GM10847 (cell line): Measurements from ENCODE around the gene DLX3.

ENCODE experiments used
- POLR2A ChIP-seq: IDR thresholded peaks from 2 replicates; pipeline ENCODE4 v1.6.1; 2011; ENCODE audit not compliant: insufficient read length; ENCODE audit errors: extremely low read depth

DLX3 gene

GRCh38 chr17:49973271-49973615, 21.8 kb downstream of the DLX3 start:
- TF ChIP-seq POLR2A: no peak

GRCh38 chr17:49972486-49973270, 22.3 kb downstream of the DLX3 start:
- TF ChIP-seq POLR2A: no peak

GRCh38 chr17:49971848-49972485, 23.1 kb downstream of the DLX3 start:
- no peak for TF ChIP-seq POLR2A

GRCh38 chr17:49971199-49971847, 23.7 kb downstream of the DLX3 start:
- no peak for TF ChIP-seq POLR2A

- TF ChIP-seq POLR2A: no peak
Measured at GRCh38 chr17:49970498-49970897, 24.5 kb downstream of the DLX3 start.

GRCh38 chr17:49969795-49970389, 25.1 kb downstream of the DLX3 start:
- no peak for TF ChIP-seq POLR2A

GRCh38 chr17:49969134-49969759, 25.8 kb downstream of the DLX3 start, which contains the start of gene DLX4:
Gene DLX4, plus strand, starts transcription at chr17:49969190. Its CDS starts 279 bp downstream, at chr17:49969469.
- no peak for TF ChIP-seq POLR2A

GRCh38 chr17:49968405-49969133, 26.5 kb downstream of the DLX3 start:
- no peak for TF ChIP-seq POLR2A

- TF ChIP-seq POLR2A: no peak
Measured at GRCh38 chr17:49967621-49968404, 27.2 kb downstream of the DLX3 start.

- no peak for TF ChIP-seq POLR2A
Measured at GRCh38 chr17:49967205-49967604, 27.8 kb downstream of the DLX3 start.

GRCh38 chr17:49966767-49967166, 28.3 kb downstream of the DLX3 start:
- no peak for TF ChIP-seq POLR2A

GRCh38 chr17:49965524-49965909, 29.5 kb downstream of the DLX3 start:
- no peak for TF ChIP-seq POLR2A

- no peak for TF ChIP-seq POLR2A
Measured at GRCh38 chr17:49964769-49965523, 30.1 kb downstream of the DLX3 start.
